HepG2 (cell line): ENCODE results near the gene CFAP43. TPM values are rescaled to one million over a fixed set of nuclear protein-coding genes. Genes with fewer than 3 reads are reported as not detected.

Experiments
- ARNT2 ChIP-seq: sonication (generic); formaldehyde crosslinking; IDR thresholded peaks from 2 replicates; pipeline ENCODE4 v1.8.0; 2022; ENCODE audit warnings: mild to moderate bottlenecking, low read depth, missing genetic modification reagents, moderate library complexity
- ATF6 ChIP-seq: sonication (generic); formaldehyde crosslinking; conservative IDR thresholded peaks from 2 replicates; pipeline ENCODE4 v1.4.0; 2020; ENCODE audit warnings: missing genetic modification reagents
- CENPBD1 ChIP-seq: sonication (generic); formaldehyde crosslinking; IDR thresholded peaks from 2 replicates; pipeline ENCODE4 v1.8.0; 2022; ENCODE audit warnings: missing genetic modification reagents, low read depth, mild to moderate bottlenecking, borderline replicate concordance
- CSRNP2 ChIP-seq: sonication (generic); formaldehyde crosslinking; conservative IDR thresholded peaks from 2 replicates; pipeline ENCODE4 v1.8.0; 2022; ENCODE audit warnings: low read depth, missing genetic modification reagents
- ELF1 ChIP-seq: sonication (generic); formaldehyde crosslinking; IDR thresholded peaks from 2 replicates; pipeline ENCODE4 v1.4.0; 2020; ENCODE audit warnings: missing genetic modification reagents
- ELK4 ChIP-seq: sonication (generic); formaldehyde crosslinking; IDR thresholded peaks from 2 replicates; pipeline ENCODE4 v1.9.0; 2021; ENCODE audit warnings: missing genetic modification reagents, borderline replicate concordance
- TFE3 ChIP-seq: IDR thresholded peaks from 2 replicates; pipeline ENCODE4 v1.6.1; 2016
- TRIM24 ChIP-seq: sonication (generic); formaldehyde crosslinking; IDR thresholded peaks from 2 replicates; pipeline ENCODE4 v1.8.0; 2022; ENCODE audit warnings: mild to moderate bottlenecking, missing genetic modification reagents
- ZBTB26 ChIP-seq: IDR thresholded peaks from 2 replicates; pipeline ENCODE4 v1.6.1; 2016; ENCODE audit warnings: missing compliant biosample characterization, missing genetic modification reagents, borderline replicate concordance
- ZBTB39 ChIP-seq: sonication (generic); formaldehyde crosslinking; IDR thresholded peaks from 2 replicates; pipeline ENCODE4 v1.5.0; 2020; ENCODE audit warnings: missing genetic modification reagents
- ZFP91 ChIP-seq: sonication (generic); formaldehyde crosslinking; IDR thresholded peaks from 2 replicates; pipeline ENCODE4 v1.9.0; 2022; ENCODE audit warnings: missing genetic modification reagents, mild to moderate bottlenecking, borderline replicate concordance
- ZNF274 ChIP-seq: sonication (generic); formaldehyde crosslinking; IDR thresholded peaks from 2 replicates; pipeline ENCODE4 v1.5.1; 2020; ENCODE audit warnings: mild to moderate bottlenecking, missing genetic modification reagents
- ZNF597 ChIP-seq: sonication (generic); formaldehyde crosslinking; IDR thresholded peaks from 2 replicates; pipeline ENCODE4 v1.5.0; 2020; ENCODE audit warnings: missing genetic modification reagents
- polyA plus RNA-seq, 8 experiments: library from polyadenylated mRNA; depleted of rRNA in 3 of 8; stranded (reverse) in 7 of 8; unstranded in 1 of 8; fragments of >200 nt; fragmentation: Illumina TruSeq in 4 of 8; extraction: Trizol in 4 of 8; gene quantifications; 2 replicates each; pipeline versions ENCODE4 v1.2.1 to v1.2.3, GENCODE V29; 2011 to 2016; ENCODE audit warnings: low read depth in 4 of 8, missing spikeins in 1 of 8, mixed read lengths in 1 of 8; ENCODE audit not compliant: insufficient read depth in 1 of 8
- total RNA-seq, 5 experiments: library from RNA; depleted of rRNA; stranded (reverse); fragments of >200 nt; fragmentation: Illumina TruSeq; extraction: Trizol; gene quantifications; 2 replicates each; pipeline ENCODE4 v1.2.3, GENCODE V29; 2016; ENCODE audit warnings: low read depth in 1 of 5

Gene CFAP43
- total and polyA plus RNA-seq, 2 of the 13 experiments (the other 11 are each of a cell fraction or from before 2014, with no cell fraction given), result 0.24 to 0.38 TPM

GRCh38 chr10:104231784-104232612, at the start of gene CFAP43 (continued):
- TF ChIP-seq ELK4 (CRISPR knock-in tag), result no peak
- no peak for TF ChIP-seq ATF6 (CRISPR knock-in tag)
- TF ChIP-seq CENPBD1 (CRISPR knock-in tag), result no peak
- TF ChIP-seq TFE3 (CRISPR knock-in tag), result 0 out of 2 replicates have a peak, but pooled peaks have one; percentile 32
- TF ChIP-seq ZBTB26 (CRISPR knock-in tag), result no peak
- peak; percentile 22; the same call in 1 of the 2 replicates for TF ChIP-seq ELF1
- no peak for TF ChIP-seq ZNF597 (CRISPR knock-in tag)
- no peak for TF ChIP-seq TRIM24 (CRISPR knock-in tag)
- TF ChIP-seq ZFP91 (CRISPR knock-in tag), result peak; percentile 87
- TF ChIP-seq ARNT2 (CRISPR knock-in tag), result no peak; the same call in 1 of the 2 replicates
- peak; percentile 69; the same call in 1 of the 2 replicates for TF ChIP-seq ZNF274 (CRISPR knock-in tag)
- no peak for TF ChIP-seq ZBTB39 (CRISPR knock-in tag)
- TF ChIP-seq CSRNP2 (CRISPR knock-in tag), result no peak
